GM21367 (cell line): ENCODE data around the gene GRID1.
"Not testable (repeated sequence)": the region's sequence is repeated elsewhere in the genome, so short reads cannot be mapped to it uniquely, and the experiment has no call there.

Experiments used
- ATAC-seq: cut with Tn5 transposase; IDR thresholded peaks from one replicate; pipeline ENCODE4 v1.9.1; 2021; ENCODE audit not compliant: unreplicated experiment

The GRID1 gene

DNA sequence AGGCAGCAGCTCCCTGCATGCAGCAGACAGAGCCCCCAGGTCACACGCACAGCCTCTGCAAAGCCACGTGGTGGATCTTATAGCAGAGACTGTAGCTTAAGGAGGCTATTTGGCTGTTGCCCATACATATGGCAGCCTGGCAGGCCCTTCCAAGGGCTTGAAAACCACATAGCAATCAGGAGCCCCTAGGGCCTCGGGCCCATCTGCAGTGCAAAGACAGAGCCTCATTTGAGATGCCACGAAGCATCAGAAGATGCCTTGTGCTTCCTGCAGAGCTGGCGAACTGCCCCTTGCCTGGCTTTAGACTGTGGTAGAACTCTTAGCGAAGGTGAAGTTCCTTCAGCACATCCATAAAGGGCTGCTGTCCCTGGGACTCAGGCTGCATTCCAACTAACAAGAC, 309.9 kb downstream of the GRID1 start:
- no peak for ATAC-seq

DNA sequence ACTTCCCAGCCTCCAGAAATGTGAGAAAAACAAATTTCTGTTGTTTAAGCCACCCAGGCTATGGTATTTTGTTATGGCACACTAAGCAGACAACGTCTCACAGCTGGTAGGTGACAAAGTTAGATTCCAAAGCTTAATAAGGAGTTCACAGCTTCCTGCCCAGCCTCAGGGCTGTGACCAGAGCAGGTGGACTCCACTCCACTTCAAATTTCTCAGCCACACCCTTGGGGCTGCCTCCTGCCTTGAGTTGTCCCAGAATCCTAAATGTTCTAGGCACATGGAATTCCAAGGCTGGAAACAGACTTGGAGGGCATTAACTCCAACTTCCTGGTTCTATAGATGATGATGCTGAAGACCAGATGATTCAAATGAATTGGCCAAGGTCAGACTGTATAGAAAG, 310.7 kb downstream of the GRID1 start:
- ATAC-seq: no peak

DNA sequence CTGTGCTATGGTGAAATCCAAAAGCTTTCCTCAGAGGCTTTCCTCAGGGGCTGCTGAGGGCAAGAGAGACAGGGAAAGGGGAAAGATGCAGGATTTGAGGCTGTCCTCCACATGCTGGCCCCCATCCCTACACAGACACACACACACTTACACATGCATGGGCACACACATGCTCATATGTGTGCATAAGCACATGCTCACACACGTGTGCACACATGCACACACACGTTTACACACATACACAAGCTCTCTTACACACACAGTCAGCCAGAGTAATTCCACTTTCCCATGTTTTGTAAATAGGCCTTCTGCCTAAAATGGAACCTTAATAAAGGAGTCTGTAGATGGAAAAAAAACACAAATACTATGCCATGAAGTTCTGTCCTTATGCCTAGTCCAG, 312.9 kb downstream of the GRID1 start:
- no peak for ATAC-seq

DNA sequence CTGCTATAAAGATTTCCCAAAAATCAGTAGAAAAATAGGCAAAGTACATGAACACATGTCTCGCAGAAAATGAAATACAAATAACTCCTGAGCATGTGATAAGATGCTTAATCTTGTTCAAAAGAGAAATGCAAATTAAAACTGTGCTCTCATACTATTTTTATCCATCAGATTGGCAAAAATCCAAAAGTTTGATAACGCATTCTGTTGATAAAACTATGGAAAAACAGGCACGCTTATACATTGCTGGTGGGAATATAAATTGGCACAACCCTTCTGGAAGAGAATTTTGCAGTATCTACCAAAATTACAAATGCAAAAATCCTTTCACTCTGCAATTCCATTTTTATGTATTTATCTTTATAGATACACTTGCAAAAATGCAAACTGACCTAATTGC, 315.0 kb downstream of the GRID1 start:
- no peak for ATAC-seq

DNA sequence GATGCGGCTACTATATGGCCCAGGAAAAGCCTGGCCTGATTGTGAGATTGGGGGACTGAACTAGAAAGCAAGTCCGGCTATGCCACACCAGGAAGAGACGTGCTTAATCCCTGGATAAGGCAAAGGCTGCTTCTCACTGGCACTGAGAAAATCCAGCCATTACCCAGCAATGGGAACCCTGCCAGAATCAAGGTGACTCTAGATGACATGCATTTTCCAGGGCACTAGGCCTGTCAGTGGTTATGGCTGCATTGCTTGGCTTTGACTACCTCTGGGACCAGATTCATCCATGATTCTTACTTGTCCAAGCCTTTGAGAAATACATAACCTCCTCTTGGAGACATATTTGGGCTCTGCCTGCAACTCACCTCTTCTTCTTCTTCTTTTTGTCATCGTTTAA, 317.2 kb downstream of the GRID1 start:
- no peak for ATAC-seq

DNA sequence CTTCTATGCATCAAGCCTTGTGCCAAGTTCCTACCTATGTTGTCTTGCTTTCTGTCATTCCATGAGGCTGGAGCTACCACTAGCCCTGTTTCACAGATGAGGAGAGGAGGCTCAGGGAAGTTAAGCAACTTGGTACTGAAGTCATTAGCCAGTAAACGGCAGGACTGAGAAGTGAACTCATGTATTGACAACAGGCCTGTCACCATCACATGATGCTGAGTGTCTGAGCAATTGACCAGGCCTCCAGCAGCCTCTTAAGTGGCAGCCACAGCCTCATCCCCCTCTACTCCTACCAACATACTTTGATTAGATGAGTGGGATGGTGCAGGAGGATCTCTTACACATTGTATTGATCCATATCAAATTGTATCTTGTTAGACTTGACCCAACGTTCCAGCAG, 317.6 kb downstream of the GRID1 start:
- no peak for ATAC-seq

DNA sequence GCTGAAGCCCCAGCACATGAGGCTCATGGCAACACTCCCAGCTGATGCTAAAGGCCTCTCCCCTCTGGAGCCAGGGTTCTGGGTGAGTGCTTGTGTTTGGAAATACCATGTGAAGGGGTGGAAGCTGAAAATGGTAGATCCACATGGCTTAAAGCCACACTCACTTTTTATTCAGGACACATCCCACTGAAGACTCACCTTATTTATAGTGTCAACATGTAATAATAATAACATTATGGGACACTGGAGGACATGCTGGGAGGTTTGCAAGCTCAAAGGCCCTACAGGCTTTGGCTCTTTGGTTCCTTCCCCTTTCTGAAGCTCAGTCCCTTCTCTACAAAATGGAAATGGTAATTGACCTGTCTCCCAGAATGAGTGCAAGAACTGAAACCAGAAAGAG, 318.0 kb downstream of the GRID1 start:
- no peak for ATAC-seq

DNA sequence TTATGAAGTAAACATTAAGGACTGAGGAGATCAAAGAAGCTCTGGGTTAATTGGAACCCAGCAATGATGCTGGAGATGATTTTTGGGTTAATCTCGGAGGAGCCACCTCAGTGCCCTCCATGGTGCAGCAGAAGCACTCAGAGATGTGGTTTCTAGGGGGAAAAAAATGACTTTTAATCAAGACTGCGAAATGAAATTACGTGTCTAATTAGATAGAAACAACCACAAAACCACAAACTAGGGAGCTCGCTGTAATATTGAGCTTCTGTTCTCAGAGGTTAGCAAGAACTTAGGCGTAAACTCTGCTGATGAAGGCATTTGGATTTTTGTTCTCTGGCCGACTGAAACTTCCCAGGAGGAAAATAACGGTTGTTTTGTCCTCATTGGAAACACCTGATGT, 319.0 kb downstream of the GRID1 start:
- no peak for ATAC-seq

DNA sequence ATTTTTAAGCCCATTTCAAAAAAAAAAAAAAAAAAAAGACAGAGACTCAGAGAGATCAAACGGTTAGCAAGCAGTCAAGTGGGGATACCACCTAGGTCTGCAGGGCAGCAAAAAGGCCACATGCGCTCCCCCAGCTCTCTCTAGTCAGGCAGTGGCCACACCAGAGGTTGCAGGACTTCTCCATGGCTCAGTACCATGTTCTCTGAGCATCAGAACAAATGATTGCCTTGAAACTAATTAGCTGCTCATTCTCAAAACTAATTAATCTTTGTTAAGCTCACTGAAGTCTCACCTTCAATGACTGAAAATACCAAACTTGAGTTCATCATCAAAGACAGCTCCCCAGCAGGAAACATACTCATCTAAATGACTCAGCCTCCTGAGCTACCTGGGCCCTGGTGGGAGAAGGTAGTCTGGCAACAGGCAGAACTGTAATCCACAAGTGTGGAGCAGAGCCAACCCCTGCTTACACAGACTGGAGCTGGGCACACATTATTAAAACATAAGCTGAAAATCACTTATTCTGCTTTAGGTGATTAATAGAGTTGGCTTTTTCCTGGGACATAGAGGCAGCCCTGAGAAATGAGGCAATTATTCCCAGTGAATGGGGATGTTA, 319.6 kb downstream of the GRID1 start:
- no peak for ATAC-seq

DNA sequence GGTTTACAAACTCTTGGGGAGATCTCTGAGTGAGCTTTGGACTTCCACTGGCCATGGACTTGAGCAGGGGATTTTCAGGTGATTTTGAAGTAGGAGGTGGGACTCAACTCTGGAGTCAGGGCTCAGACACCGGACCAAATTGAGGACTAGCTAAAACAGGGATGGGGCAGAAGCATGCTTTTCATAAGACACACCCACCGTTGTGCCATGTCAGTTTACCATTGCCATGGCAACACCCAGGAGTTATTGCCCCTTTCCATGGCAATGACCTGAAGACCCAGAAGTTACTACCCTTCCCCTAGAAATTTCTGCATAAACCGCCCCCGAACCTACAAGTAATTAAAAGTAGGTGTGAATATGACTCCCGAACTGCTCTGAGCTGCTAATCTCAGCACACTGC, 320.7 kb downstream of the GRID1 start:
- no peak for ATAC-seq

DNA sequence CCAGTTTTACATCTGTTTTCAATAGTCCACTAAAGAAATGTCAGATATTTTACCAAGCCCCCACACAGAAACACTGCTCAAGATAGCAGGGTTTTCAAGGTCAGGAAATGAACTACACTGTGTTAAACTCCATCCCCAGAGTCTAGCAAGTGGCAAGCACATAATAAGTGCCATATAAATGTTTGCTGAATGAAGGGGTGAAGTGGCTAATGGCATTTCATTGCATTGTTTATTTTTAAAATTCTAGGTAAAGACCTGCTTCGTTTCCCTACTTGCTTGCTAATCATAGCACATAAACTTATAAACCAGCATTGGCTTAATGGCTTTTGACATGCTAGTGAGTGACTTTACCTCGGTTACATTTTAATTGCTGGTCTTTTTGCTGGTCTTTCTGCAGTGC, 322.6 kb downstream of the GRID1 start:
- ATAC-seq: no peak

DNA sequence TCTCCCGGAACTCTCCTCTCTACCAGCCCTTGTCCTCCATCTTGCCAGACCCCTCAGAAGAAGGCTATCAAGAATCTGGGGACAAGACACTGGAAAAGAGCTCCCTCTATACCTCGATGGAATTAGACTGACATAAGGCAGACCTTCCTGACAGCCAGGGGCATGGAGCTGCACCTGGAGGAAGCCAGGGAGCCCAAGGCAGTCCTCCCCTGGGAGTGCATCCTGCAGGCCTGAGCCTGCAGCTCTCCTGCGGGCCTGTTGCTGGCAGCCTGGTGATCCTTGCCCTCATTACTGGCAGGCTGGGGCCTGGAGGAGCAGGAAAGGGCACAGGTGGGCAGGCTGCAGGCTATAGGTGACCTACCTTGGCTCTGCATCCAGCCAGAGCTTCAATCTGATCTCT, 323.4 kb downstream of the GRID1 start:
- ATAC-seq: no peak

DNA sequence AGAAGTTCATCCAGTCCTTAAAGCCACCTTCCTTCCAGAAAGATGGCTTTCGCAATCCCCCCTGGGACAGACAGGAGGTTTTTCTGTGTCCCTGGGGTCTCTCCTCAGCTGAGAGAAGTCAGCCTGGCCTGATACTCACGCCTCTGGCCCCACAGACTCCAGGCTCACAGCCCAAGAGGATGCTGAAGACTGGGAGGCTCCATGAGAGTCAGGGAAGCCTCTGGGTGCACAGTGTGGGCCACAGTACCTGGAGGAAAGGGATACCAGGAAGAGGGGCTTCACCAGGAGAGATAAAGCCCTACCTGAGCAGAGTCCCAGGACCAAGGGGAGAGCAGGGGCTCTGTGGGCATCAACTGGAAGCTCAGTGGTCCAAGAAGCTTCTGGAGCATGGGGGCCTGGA, 324.4 kb downstream of the GRID1 start:
- ATAC-seq: no peak

DNA sequence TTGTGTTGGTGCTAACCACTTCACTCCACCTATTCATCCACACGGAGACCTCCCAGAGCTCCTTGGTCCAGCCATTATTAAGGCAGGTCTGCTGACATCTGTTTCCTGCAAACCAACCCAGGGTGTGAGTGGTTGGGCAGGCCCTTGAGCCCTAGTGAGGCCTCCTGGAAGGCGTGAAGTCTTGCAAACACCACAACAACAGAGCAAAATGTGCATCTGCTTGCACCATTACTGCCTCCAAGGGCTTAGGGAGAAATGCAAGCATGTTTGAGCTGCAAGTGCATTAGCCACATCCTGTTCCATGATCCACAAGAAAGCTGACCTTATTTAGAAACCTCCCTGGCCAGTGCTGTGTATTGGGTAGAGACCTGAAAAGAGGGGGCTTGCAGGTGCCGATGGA, 325.5 kb downstream of the GRID1 start:
- ATAC-seq: no peak

DNA sequence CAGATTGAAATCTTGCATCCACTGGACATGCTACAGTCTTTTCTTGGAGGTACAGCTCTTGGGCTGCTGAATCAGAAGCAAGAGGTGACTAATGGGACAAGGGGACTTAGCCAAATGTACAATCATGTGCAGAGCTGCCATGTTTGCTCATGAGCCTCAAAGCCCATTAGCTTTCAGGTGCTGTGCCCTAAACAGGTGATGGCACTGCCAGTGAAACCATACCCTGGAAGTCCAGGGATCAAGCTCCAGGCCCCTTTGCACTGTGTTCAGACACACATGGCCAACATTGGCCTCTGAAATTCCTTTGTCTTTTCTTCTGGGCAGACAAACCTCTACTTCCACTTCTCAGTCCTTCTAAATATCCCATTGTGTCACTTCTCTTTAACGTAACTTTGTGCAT, 328.2 kb downstream of the GRID1 start:
- no peak for ATAC-seq

DNA sequence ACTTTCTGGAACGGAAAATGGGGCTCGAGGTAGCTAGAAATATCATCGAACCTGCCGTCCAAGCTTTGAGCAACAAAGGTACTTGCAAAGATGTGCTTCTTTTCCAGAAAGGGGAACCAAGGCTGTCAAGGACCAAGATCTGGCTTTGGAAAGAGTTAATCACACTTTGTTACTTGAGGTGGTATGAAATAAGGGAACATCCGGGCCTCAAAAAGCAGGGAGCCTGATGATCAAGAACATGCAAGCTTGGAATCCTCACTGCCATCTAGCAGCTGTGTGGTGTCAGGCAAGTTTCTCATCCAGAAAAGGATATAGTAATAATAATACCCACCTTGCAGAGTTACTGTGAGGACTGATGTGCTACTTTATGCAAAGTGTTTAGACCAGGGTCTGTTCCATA, 329.5 kb downstream of the GRID1 start:
- no peak for ATAC-seq

DNA sequence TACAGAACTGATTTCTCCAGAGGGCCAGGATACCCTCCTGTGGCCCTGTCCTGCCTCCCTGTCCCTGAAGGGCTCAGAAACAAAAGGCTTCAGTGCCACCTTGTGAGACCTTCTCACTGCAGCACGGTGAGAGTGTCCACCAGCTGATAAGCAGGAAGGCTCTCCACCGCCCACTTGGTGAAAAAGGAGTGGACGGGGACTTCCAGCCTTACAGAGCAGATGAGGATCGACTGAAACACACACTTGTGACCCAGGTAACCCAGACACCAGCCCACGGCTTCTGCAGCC, 330.1 kb downstream of the GRID1 start:
- no peak for ATAC-seq

DNA sequence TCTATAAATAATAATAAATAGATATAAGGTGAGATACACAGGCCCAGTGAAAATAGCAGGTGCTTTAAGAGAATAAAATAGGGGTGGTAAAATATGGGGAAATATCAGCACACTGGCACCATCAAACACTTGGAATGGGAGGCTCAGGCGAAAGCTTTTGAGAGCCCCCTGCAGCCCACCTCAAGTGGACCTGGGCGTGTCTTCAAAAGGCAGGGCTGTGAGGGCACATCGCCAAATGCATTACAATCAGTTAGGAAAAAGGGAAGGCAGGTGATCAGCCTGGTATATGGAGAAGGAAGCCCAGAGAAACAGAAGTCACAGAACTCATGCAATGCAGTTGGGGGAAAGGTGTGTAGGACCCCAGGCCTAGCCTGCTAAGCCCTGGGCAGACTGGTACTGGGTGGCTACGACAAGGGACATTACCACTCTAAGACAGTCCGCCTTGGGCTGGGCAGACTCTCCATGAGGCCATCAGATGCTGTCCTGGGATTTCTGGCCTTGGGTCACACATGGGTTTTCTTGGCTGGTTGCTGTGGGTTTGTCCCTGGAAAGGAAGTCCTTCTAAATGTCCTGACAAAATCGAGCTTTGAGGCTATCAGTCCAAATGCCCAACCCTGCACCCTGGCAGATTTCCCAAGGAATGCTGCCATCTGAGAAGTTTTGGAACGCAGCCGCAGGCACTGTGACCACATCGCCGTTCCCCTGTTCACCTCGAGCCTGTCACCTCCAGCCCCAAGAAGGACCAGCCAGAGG, 330.6 kb downstream of the GRID1 start:
- no peak for ATAC-seq

DNA sequence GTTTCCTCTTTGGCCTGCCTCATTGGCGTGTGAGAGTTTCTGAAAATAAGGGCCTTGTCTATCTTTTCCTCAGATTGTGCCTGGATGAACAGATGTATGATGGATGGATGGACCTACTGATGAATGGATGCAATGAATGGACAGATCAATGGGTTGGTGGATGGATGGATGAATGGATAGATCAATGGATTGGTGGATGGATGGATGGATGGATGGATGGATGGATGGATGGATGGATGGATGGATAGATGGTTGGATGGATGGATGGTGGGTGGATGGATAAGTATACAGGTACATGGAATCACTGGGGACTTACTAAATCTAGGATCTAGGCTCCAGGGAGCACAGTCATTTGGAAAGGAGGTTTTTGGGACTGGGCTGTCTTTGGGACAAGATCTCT, 331.9 kb downstream of the GRID1 start:
- ATAC-seq: no peak

DNA sequence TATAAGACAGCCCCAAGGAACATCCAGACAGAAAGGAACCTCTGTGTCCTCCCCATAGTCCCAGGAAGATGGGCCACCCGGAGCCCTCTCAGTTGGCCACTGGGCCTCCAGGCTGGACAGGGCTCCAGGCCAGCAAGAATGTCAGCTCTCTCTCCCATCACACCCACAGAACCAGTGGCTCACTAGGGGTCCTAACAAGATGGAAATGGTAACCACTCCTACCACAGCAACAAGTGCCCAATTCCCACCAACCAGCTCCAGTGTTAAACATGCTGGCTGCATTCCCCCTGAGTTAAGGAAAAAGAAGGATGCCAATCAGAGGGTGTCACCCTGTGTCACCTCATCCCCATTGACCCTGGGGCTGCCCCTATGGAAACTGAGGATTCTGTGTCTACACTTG, 333.0 kb downstream of the GRID1 start:
- no peak for ATAC-seq

DNA sequence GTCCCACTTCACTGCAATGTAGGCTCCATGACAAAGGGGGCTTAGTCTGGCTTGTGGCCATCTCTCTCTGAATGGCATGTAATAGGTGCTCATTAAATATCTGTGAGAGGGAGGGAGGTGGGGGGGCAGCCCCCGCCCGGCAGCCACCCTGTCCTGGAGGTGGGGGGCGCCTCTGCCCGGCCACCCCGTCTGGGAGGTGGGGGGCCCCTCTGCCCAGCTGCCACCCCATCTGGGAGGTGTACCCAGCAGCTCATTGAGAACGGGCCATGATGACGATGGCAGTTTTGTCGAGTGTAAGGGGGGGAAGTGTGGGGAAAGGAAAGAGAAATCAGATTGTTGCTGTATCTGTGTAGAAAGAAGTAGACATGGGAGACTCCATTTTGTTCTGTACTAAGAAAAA, 334.5 kb downstream of the GRID1 start:
- not testable (repeated sequence) for ATAC-seq

DNA sequence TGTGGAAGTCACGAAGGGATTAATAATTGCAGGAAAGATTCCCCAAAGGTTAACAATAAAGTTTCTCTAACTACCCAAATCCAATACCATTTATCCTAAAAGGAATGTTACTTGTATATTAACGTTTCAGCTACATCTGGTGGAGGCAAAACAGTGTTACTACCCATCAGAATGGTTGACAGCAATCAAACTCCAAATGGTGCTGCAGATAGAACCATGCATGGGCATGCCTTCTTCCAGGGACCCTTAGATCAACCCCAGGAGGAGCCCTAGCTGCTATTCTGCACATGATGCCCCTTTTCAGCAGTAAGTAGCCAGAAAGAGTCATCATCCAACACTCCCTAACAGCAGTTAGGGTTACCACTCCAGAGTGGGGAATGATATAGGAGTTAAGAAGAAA, 336.3 kb downstream of the GRID1 start:
- no peak for ATAC-seq

DNA sequence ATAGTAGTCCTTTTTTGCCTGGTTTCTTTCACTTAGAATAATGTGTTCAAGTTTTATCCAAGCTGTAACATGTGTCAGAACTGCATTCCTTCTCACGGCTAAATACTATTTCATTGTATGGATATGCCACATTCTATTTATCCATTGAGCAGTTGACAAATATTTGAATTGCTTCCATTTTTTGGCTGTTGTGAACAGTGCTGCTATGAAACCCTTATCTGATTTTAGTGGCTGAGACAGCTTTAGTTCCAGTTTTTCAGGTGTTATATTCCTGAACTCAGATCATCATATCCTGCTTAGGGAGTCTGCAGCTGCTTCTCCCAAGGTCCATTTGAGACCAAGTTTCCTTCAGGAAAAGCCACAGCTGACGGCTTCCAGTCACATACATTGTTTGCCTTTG, 339.2 kb downstream of the GRID1 start:
- no peak for ATAC-seq
